SU-DHL-6 (cell line): ENCODE measurements around the gene AGXT2.

Source experiments
- CTCF ChIP-seq: fragments of 200-600 bp; sonication (generic); IDR thresholded peaks from one replicate; pipeline ENCODE4 v1.5.1; 2017; ENCODE audit warnings: antibody characterized with exemption, mild to moderate bottlenecking, low read length, moderate library complexity; ENCODE audit not compliant: insufficient read depth, poor library complexity, severe bottlenecking
- EZH2phosphoT487 ChIP-seq: fragments of 200-600 bp; sonication (generic), shearing (Covaris generic); conservative IDR thresholded peaks from 2 replicates; pipeline ENCODE4 v1.6.1; 2018; ENCODE audit warnings: mild to moderate bottlenecking, antibody characterized with exemption, low read length, moderate library complexity, mixed read lengths

- TF ChIP-seq CTCF (no peak), EZH2phosphoT487 (no peak)
These were observed 22.7 kb downstream of the AGXT2 start for GRCh38 chr5:35024911-35025510.
